Calu3 (cell line): ENCODE data around the gene SLC41A3. TPM values are rescaled to one million over a fixed set of nuclear protein-coding genes. Genes with fewer than 3 reads are reported as not detected.

ENCODE experiments used
- BruUV-seq: library from RNA; stranded (reverse); fragments of 400-500 nt; replicated peaks from 2 replicates; lab custom pipeline; 2021; lab: Mats Ljungman, UMichigan
- CTCF ChIA-PET: fragments of 300-600 bp; sonication (Branson Sonifier 250); formaldehyde crosslinking; loops from one replicate; lab custom pipeline; 2022; ENCODE audit warnings: antibody characterized with exemption; lab: Charles Lee
- DNase-seq: peaks from one replicate; pipeline ENCODE4 v3.0.0; 2022
- H3K27ac Mint-ChIP-seq: one replicate; pipeline ENCODE4 v1.8.0; 2022; ENCODE audit warnings: mixed read lengths; ENCODE audit not compliant: unreplicated experiment
- H3K27me3 Mint-ChIP-seq: one replicate; pipeline ENCODE4 v1.8.0; 2022; ENCODE audit warnings: mixed read lengths; ENCODE audit not compliant: unreplicated experiment
- H3K36me3 Mint-ChIP-seq: one replicate; pipeline ENCODE4 v1.8.0; 2022; ENCODE audit warnings: mild to moderate bottlenecking, moderate library complexity, mixed read lengths; ENCODE audit not compliant: insufficient read depth, unreplicated experiment
- H3K4me1 Mint-ChIP-seq: one replicate; pipeline ENCODE4 v1.8.0; 2022; ENCODE audit warnings: mild to moderate bottlenecking, low read depth, mixed read lengths; ENCODE audit not compliant: unreplicated experiment
- H3K4me3 Mint-ChIP-seq: one replicate; pipeline ENCODE4 v1.8.0; 2022; ENCODE audit warnings: mild to moderate bottlenecking, low read depth, moderate library complexity, mixed read lengths; ENCODE audit not compliant: unreplicated experiment
- H3K9me3 Mint-ChIP-seq: one replicate; pipeline ENCODE4 v1.8.0; 2022; ENCODE audit warnings: low read depth, mixed read lengths; ENCODE audit not compliant: unreplicated experiment
- CTCF ChIP-seq: fragments of 200-600 bp; IDR thresholded peaks from one replicate; pipeline ENCODE4 v1.8.0; 2022; ENCODE audit warnings: antibody characterized with exemption; ENCODE audit not compliant: unreplicated experiment
- intact Hi-C: fragments of 100-400 bp; cut with micrococcal nuclease; formaldehyde crosslinking; loops from one replicate; pipeline ENCODE4 v1.10.0; 2022; ENCODE audit not compliant: unreplicated experiment
- total RNA-seq: library from RNA; stranded (reverse); gene quantifications from 2 replicates; pipeline ENCODE4 v1.2.3, GENCODE V29; 2022

Gene SLC41A3
- total RNA-seq, 1 experiment from 2014 or later, result 101 TPM

GRCh38 chr3:126102011-126102410, 18.1 kb upstream of the SLC41A3 start:
- Mint-ChIP-seq H3K9me3 (peaks cover 4% of the 10 kb centered on the region), H3K27me3 (no peaks in the 10 kb centered on the region), H3K27ac (no peak overlapping the region), H3K36me3 (no peaks in the 10 kb centered on the region), H3K4me3 (no peak overlapping the region), H3K4me1 (no peaks in the 10 kb centered on the region)
- CTCF ChIA-PET, result interaction anchor here (0.5 kb wide), 1 partner anchor 266 kb away, joined by 5 read pairs; no protein-coding TSS in a partner anchor
- no peak for DNase-seq
- intact Hi-C loops, result no loop called here
- no TSS peak for BruUV-seq
- TF ChIP-seq CTCF, result no peak

DNA sequence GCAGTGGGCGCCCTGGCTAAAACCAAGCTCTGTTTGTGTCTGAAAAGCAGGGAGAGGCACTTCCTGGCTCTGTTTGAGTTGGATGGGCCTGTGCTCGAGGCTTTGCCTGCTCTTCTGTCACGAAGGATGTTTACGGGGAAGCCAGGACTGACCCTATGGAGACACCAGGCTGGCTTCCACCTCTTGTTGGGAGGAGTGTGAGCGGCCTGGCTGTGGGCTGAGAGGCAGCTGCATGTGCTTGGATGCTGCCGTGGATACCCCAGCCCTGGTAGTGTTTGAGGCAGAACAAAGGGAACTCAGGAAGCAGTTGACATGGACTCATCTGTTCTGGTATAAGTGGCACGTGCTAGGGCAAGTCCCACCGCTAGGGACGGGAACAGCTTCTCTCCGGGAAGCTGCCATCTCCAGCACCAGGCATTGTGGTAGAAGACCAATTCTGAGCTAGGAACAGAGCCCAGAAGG, 17.6 kb upstream of the SLC41A3 start:
- H3K9me3 Mint-ChIP-seq, result peaks cover 8% of the 10 kb centered on the region
- BruUV-seq, result no TSS peak
- H3K27ac Mint-ChIP-seq, result no peak overlapping the region
- H3K36me3 Mint-ChIP-seq, result no peaks in the 10 kb centered on the region
- no peak overlapping the region for H3K4me3 Mint-ChIP-seq
- CTCF ChIA-PET, result no interaction called here
- no peaks in the 10 kb centered on the region for H3K4me1 Mint-ChIP-seq
- intact Hi-C loops, result no loop called here
- no peak for DNase-seq
- no peaks in the 10 kb centered on the region for H3K27me3 Mint-ChIP-seq
- TF ChIP-seq CTCF, result no peak

DNA sequence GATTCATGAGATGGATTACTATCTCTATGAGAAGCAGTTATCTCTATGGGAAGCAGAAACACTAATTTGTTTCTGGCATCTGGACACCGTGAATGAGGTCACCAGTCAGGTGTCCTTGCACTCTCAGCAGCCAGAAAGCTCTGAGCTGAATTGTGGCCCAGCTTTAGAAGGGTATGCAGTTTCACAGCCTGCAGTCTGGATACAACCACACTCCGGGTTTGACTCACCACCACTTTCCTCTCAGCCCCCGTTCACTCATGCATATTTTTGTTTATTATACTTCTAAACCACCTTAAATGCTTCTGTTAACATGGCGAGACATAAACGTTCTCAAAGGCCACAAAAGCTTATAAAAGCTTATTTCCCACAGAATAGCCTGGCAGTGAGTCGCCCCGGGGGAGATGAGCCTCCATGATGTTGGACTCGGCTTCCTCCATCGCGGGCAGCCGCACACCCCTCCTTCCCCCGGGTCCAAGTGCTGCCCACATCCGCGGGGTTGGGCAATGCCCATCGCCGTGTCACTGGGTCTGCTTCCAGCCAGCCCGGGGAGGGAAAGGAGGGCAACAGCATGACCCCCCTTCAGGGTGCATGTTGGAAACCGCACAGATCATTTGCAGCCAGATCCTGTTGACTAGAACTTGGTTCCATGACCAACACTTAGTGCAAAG, 16.8 kb upstream of the SLC41A3 start:
- no peak overlapping the region for H3K27ac Mint-ChIP-seq
- peaks cover 8% of the 10 kb centered on the region for H3K9me3 Mint-ChIP-seq
- BruUV-seq, result no TSS peak

GRCh38 chr3:126100269-126100633, 16.3 kb upstream of the SLC41A3 start:
- Mint-ChIP-seq H3K4me1 (no peaks in the 10 kb centered on the region), H3K27me3 (no peaks in the 10 kb centered on the region), H3K27ac (no peak overlapping the region), H3K9me3 (peaks cover 8% of the 10 kb centered on the region), H3K36me3 (no peaks in the 10 kb centered on the region), H3K4me3 (no peak overlapping the region)
- intact Hi-C loops, result no loop called here
- no peak for TF ChIP-seq CTCF
- CTCF ChIA-PET, result interaction anchor here (0.6 kb wide), 1 partner anchor 16 kb away, joined by 3 read pairs; no protein-coding TSS in a partner anchor
- BruUV-seq, result no TSS peak
- no peak for DNase-seq

More for the DNA sequence above, 16.8 kb upstream of the SLC41A3 start:
- Mint-ChIP-seq H3K4me1 (no peaks in the 10 kb centered on the region), H3K4me3 (no peak overlapping the region), H3K36me3 (no peaks in the 10 kb centered on the region), H3K27me3 (no peaks in the 10 kb centered on the region)
- TF ChIP-seq CTCF, result no peak
- DNase-seq, result no peak
- intact Hi-C loops, result no loop called here
- CTCF ChIA-PET, result interaction anchor here (0.6 kb wide), 1 partner anchor 16 kb away, joined by 3 read pairs; no protein-coding TSS in a partner anchor
